ENCODE data around the gene MAPK8IP1.

Gene MAPK8IP1

GRCh38 chr11:45889966-45890365 is 4.5 kb downstream of the MAPK8IP1 start:
- no peak overlapping the region for H3K4me3 ChIP-seq (ENCODE audit: insufficient read depth, low read depth, low read length, poor library complexity, severe bottlenecking)
- H3K27me3 ChIP-seq (replicated peaks; ENCODE audit: control insufficient read depth, insufficient read depth, low read length, poor library complexity, severe bottlenecking), result no peaks in the 10 kb centered on the region
- no peaks in the 10 kb centered on the region for H3K36me3 ChIP-seq (ENCODE audit: control insufficient read depth, insufficient read depth, low read length)
- H3K9me3 ChIP-seq (ENCODE audit: control insufficient read depth, low read length), result no peaks in the 10 kb centered on the region
- no peak overlapping the region for H3K27ac ChIP-seq (ENCODE audit: insufficient read depth, low read length, poor library complexity, severe bottlenecking)
- H3K4me1 ChIP-seq (ENCODE audit: control insufficient read depth, insufficient read depth, low read length, poor library complexity, severe bottlenecking), result peaks cover 9% of the 10 kb centered on the region
- DNase-seq, result no peak

DNA sequence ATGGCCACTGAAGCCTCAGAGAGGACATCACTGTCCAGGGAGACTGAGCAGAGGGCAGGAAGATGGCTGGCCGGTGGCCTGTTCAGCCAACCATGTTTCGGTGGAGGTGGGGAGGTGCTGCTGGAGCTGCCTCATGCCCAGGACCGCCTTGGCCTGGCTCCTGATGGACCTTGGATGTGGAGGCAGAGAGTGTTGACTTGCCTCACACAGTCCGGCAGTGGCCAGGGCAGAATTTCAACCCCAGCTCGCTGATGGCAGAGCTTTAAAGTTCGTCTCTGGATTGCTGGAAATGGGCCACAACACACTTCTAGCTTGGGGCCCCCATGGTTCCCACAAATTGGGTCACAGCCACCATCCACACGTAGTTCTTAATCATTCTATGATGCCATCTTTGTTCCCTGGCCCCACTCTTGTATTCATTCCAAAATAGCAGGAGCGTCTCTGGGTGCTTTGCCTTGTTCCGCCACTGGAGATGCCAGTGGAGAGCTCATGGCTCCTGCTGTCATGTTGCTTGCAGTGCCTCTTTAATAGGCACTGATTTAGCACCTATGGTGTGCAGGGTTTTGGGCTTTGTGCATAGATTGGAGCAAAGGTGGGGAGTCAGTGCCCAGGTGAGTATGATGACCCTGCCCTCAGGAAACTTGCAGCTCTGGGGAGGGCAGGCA is 5.6 kb downstream of the MAPK8IP1 start:
- H3K4me1 ChIP-seq (ENCODE audit: control insufficient read depth, insufficient read depth, low read length, poor library complexity, severe bottlenecking), result peaks cover 1% of the 10 kb centered on the region
- H3K27ac ChIP-seq (ENCODE audit: insufficient read depth, low read length, poor library complexity, severe bottlenecking), result no peak overlapping the region
- no peak for DNase-seq
- no peaks in the 10 kb centered on the region for H3K27me3 ChIP-seq (replicated peaks; ENCODE audit: control insufficient read depth, insufficient read depth, low read length, poor library complexity, severe bottlenecking)
- H3K36me3 ChIP-seq (ENCODE audit: control insufficient read depth, insufficient read depth, low read length), result no peaks in the 10 kb centered on the region
- no peak overlapping the region for H3K4me3 ChIP-seq (ENCODE audit: insufficient read depth, low read depth, low read length, poor library complexity, severe bottlenecking)
- no peaks in the 10 kb centered on the region for H3K9me3 ChIP-seq (ENCODE audit: control insufficient read depth, low read length)

DNA sequence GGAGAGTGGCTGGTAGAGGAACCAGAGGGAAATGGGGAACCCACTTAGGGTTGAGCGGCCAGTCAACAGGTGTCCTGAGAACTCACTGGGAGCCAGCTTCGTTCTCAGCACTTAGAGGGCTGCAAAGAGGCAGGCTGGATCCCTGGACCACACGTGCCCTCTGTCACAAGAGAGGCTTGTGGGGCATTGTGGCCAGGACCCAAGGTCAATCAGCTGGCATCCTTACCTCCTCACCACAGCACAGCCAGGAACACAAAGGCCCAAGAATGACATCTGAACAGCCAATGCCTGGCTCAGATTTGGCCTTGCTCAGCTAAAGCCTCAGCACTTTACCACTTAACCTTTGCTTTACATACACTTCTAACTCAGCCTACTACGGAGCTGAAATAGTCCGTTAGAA is 7.4 kb downstream of the MAPK8IP1 start:
- Histone ChIP-seq H3K27ac (ENCODE audit: insufficient read depth, low read length, poor library complexity, severe bottlenecking) (no peak overlapping the region), H3K27me3 (replicated peaks; ENCODE audit: control insufficient read depth, insufficient read depth, low read length, poor library complexity, severe bottlenecking) (peaks cover 6% of the 10 kb centered on the region), H3K4me1 (ENCODE audit: control insufficient read depth, insufficient read depth, low read length, poor library complexity, severe bottlenecking) (no peaks in the 10 kb centered on the region), H3K36me3 (ENCODE audit: control insufficient read depth, insufficient read depth, low read length) (no peaks in the 10 kb centered on the region), H3K9me3 (ENCODE audit: control insufficient read depth, low read length) (no peaks in the 10 kb centered on the region), H3K4me3 (ENCODE audit: insufficient read depth, low read depth, low read length, poor library complexity, severe bottlenecking) (no peak overlapping the region)
- DNase-seq, result no peak

- H3K27me3 ChIP-seq (replicated peaks; ENCODE audit: control insufficient read depth, insufficient read depth, low read length, poor library complexity, severe bottlenecking), result peaks cover 17% of the 10 kb centered on the region
- no peak overlapping the region for H3K4me3 ChIP-seq (ENCODE audit: insufficient read depth, low read depth, low read length, poor library complexity, severe bottlenecking)
- peaks cover 11% of the 10 kb centered on the region for H3K4me1 ChIP-seq (ENCODE audit: control insufficient read depth, insufficient read depth, low read length, poor library complexity, severe bottlenecking)
- no peaks in the 10 kb centered on the region for H3K36me3 ChIP-seq (ENCODE audit: control insufficient read depth, insufficient read depth, low read length)
- H3K9me3 ChIP-seq (ENCODE audit: control insufficient read depth, low read length), result no peaks in the 10 kb centered on the region
- no peak for DNase-seq
- H3K27ac ChIP-seq (ENCODE audit: insufficient read depth, low read length, poor library complexity, severe bottlenecking), result no peak overlapping the region
Measured at GRCh38 chr11:45894555-45895247, 9.2 kb downstream of the MAPK8IP1 start.

DNA sequence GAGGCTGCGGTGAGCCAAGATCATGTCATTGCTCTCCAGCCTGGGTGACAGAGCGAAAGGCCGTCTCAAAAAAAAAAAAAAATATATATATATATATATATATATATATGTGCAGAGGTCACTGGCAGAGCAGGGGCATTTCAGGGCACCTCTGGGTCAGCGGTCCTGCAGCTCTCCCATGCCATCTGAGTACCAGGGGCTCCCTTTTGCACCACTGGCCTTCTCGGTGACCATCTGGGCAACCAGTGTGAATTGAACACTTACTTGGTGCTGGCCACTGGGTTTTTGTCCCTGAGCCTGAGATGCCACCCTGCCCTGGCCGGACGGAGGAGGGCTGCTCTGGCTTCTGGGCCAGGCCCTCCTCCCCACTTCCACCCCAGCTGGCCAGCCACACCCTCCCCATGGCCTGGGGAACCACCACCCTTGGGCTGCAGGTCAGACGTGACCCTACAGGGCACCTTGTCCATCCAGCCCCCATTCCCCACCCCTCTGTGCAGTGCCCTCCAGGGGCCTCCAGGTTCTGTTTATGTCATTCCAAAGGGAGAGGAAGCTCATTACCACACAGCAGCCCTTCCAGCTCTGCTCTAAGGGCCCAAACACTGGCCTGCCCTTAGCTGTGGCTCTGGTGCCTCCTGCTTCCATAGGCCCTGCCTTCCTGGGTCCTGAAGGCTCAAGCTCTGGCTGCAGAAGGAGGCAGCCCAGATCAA is 10.3 kb downstream of the MAPK8IP1 start:
- H3K27ac ChIP-seq (ENCODE audit: insufficient read depth, low read length, poor library complexity, severe bottlenecking), result no peak overlapping the region
- no peak overlapping the region for H3K4me3 ChIP-seq (ENCODE audit: insufficient read depth, low read depth, low read length, poor library complexity, severe bottlenecking)
- no peaks in the 10 kb centered on the region for H3K9me3 ChIP-seq (ENCODE audit: control insufficient read depth, low read length)
- peaks cover 17% of the 10 kb centered on the region for H3K4me1 ChIP-seq (ENCODE audit: control insufficient read depth, insufficient read depth, low read length, poor library complexity, severe bottlenecking)
- peaks cover 24% of the 10 kb centered on the region for H3K27me3 ChIP-seq (replicated peaks; ENCODE audit: control insufficient read depth, insufficient read depth, low read length, poor library complexity, severe bottlenecking)
- no peaks in the 10 kb centered on the region for H3K36me3 ChIP-seq (ENCODE audit: control insufficient read depth, insufficient read depth, low read length)
- DNase-seq, result no peak

- no peak for DNase-seq
- H3K27me3 ChIP-seq (replicated peaks; ENCODE audit: control insufficient read depth, insufficient read depth, low read length, poor library complexity, severe bottlenecking), result peaks cover 25% of the 10 kb centered on the region
- H3K4me1 ChIP-seq (ENCODE audit: control insufficient read depth, insufficient read depth, low read length, poor library complexity, severe bottlenecking), result peaks cover 18% of the 10 kb centered on the region
- no peak overlapping the region for H3K27ac ChIP-seq (ENCODE audit: insufficient read depth, low read length, poor library complexity, severe bottlenecking)
- H3K4me3 ChIP-seq (ENCODE audit: insufficient read depth, low read depth, low read length, poor library complexity, severe bottlenecking), result no peak overlapping the region
- no peaks in the 10 kb centered on the region for H3K9me3 ChIP-seq (ENCODE audit: control insufficient read depth, low read length)
- H3K36me3 ChIP-seq (ENCODE audit: control insufficient read depth, insufficient read depth, low read length), result no peaks in the 10 kb centered on the region
Measured at GRCh38 chr11:45896422-45896984, 11.1 kb downstream of the MAPK8IP1 start.

DNA sequence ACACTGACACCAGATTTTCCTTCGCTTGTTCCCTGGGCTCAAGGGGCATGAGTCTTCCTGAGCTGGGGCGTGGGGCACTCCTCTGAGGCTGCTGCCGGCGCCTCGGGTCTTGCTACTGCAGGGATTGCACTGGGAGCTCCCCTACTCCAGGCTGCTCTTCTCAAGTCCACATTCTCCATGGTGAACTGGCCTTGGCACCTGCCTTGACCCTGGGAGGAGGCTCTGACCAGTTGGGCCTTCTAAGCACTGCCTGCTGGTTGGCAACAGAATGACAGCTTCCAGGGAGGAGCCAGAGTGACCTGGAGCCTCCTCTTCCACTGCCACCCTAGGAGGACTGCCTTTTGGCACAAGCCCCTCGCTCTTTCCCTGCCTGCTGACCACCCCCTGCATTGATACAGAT is 12.1 kb downstream of the MAPK8IP1 start:
- H3K4me3 ChIP-seq (ENCODE audit: insufficient read depth, low read depth, low read length, poor library complexity, severe bottlenecking), result no peak overlapping the region
- H3K36me3 ChIP-seq (ENCODE audit: control insufficient read depth, insufficient read depth, low read length), result no peaks in the 10 kb centered on the region
- no peak for DNase-seq
- H3K27me3 ChIP-seq (replicated peaks; ENCODE audit: control insufficient read depth, insufficient read depth, low read length, poor library complexity, severe bottlenecking), result peaks cover 25% of the 10 kb centered on the region
- H3K27ac ChIP-seq (ENCODE audit: insufficient read depth, low read length, poor library complexity, severe bottlenecking), result no peak overlapping the region
- no peaks in the 10 kb centered on the region for H3K9me3 ChIP-seq (ENCODE audit: control insufficient read depth, low read length)
- H3K4me1 ChIP-seq (ENCODE audit: control insufficient read depth, insufficient read depth, low read length, poor library complexity, severe bottlenecking), result peaks cover 18% of the 10 kb centered on the region

GRCh38 chr11:45899086-45899447 is 13.6 kb downstream of the MAPK8IP1 start:
- DNase-seq, result no peak
- Histone ChIP-seq H3K27ac (ENCODE audit: insufficient read depth, low read length, poor library complexity, severe bottlenecking) (no peak overlapping the region), H3K4me1 (ENCODE audit: control insufficient read depth, insufficient read depth, low read length, poor library complexity, severe bottlenecking) (peaks cover 18% of the 10 kb centered on the region), H3K36me3 (ENCODE audit: control insufficient read depth, insufficient read depth, low read length) (no peaks in the 10 kb centered on the region), H3K4me3 (ENCODE audit: insufficient read depth, low read depth, low read length, poor library complexity, severe bottlenecking) (no peak overlapping the region), H3K27me3 (replicated peaks; ENCODE audit: control insufficient read depth, insufficient read depth, low read length, poor library complexity, severe bottlenecking) (peaks cover 25% of the 10 kb centered on the region), H3K9me3 (ENCODE audit: control insufficient read depth, low read length) (no peaks in the 10 kb centered on the region)

GRCh38 chr11:45899448-45900174 is 14.2 kb downstream of the MAPK8IP1 start:
- H3K36me3 ChIP-seq (ENCODE audit: control insufficient read depth, insufficient read depth, low read length), result no peaks in the 10 kb centered on the region
- peaks cover 18% of the 10 kb centered on the region for H3K4me1 ChIP-seq (ENCODE audit: control insufficient read depth, insufficient read depth, low read length, poor library complexity, severe bottlenecking)
- H3K27ac ChIP-seq (ENCODE audit: insufficient read depth, low read length, poor library complexity, severe bottlenecking), result no peak overlapping the region
- no peaks in the 10 kb centered on the region for H3K9me3 ChIP-seq (ENCODE audit: control insufficient read depth, low read length)
- DNase-seq, result peak; percentile 32 to 54 (median 43)
- peaks cover 25% of the 10 kb centered on the region for H3K27me3 ChIP-seq (replicated peaks; ENCODE audit: control insufficient read depth, insufficient read depth, low read length, poor library complexity, severe bottlenecking)
- H3K4me3 ChIP-seq (ENCODE audit: insufficient read depth, low read depth, low read length, poor library complexity, severe bottlenecking), result peak overlapping the region; percentile 50
